ENCODE data around the gene MYL10. TPM values are rescaled to one million over a fixed set of nuclear protein-coding genes. Genes with fewer than 3 reads are reported as not detected.

MYL10 gene
- total RNA-seq, 1 donor from 2014 or later, result not detected

Other genes with a start within 250 kb of the MYL10 start
- 123 TPM for gene CUX1, start 188.3 kb upstream of the MYL10 start, total RNA-seq